Vagina (tissue), 2 donors: ENCODE results near the gene RHO.

Experiments used
- POLR2A ChIP-seq, 2 donors: fragments of 450-650 bp; IDR thresholded peaks; one replicate each; pipeline ENCODE4 v1.6.1; 2017; ENCODE audit warnings: antibody characterized with exemption in 2 of 2, mild to moderate bottlenecking in 2 of 2, moderate library complexity in 2 of 2
- POLR2AphosphoS5 ChIP-seq, 2 donors: sonication (generic); formaldehyde crosslinking; IDR thresholded peaks; one replicate each; pipeline ENCODE4 v1.9.0; 2017; ENCODE audit warnings: antibody characterized with exemption in 2 of 2, mild to moderate bottlenecking in 2 of 2, low read depth in 1 of 2; ENCODE audit not compliant: insufficient read depth in 1 of 2
- TF ChIP-seq, protein P1 (sequence below), 3 experiments: fragments of 450-650 bp in 2 of 3; fragments of 200-600 bp in 1 of 3; sonication (generic) in 1 of 3; IDR thresholded peaks; one replicate each; pipeline ENCODE4 v1.5.1; 2017 to 2019; ENCODE audit warnings: antibody characterized with exemption in 3 of 3, mild to moderate bottlenecking in 2 of 3, moderate library complexity in 2 of 3

GRCh38 chr3:129582799-129583198 lies 54.4 kb downstream of the RHO start:
- TF ChIP-seq, protein P1, sequence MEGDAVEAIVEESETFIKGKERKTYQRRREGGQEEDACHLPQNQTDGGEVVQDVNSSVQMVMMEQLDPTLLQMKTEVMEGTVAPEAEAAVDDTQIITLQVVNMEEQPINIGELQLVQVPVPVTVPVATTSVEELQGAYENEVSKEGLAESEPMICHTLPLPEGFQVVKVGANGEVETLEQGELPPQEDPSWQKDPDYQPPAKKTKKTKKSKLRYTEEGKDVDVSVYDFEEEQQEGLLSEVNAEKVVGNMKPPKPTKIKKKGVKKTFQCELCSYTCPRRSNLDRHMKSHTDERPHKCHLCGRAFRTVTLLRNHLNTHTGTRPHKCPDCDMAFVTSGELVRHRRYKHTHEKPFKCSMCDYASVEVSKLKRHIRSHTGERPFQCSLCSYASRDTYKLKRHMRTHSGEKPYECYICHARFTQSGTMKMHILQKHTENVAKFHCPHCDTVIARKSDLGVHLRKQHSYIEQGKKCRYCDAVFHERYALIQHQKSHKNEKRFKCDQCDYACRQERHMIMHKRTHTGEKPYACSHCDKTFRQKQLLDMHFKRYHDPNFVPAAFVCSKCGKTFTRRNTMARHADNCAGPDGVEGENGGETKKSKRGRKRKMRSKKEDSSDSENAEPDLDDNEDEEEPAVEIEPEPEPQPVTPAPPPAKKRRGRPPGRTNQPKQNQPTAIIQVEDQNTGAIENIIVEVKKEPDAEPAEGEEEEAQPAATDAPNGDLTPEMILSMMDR (IDR thresholded peaks at IDR 0.05), result no peak
- TF ChIP-seq POLR2AphosphoS5 (IDR thresholded peaks at IDR 0.05; ENCODE audit: insufficient read depth in 1 of 2, low read depth in 1 of 2) (no peak), POLR2A (IDR thresholded peaks at IDR 0.05) (no peak)
